ENCODE measurements around the gene PITRM1. TPM values are rescaled to one million over a fixed set of nuclear protein-coding genes. Genes with fewer than 3 reads are reported as not detected.

PITRM1 gene
- polyA plus RNA-seq, 1 donor (not counting 4 experiments of a cell fraction or from before 2014, with no cell fraction given) = 47.2 TPM

DNA sequence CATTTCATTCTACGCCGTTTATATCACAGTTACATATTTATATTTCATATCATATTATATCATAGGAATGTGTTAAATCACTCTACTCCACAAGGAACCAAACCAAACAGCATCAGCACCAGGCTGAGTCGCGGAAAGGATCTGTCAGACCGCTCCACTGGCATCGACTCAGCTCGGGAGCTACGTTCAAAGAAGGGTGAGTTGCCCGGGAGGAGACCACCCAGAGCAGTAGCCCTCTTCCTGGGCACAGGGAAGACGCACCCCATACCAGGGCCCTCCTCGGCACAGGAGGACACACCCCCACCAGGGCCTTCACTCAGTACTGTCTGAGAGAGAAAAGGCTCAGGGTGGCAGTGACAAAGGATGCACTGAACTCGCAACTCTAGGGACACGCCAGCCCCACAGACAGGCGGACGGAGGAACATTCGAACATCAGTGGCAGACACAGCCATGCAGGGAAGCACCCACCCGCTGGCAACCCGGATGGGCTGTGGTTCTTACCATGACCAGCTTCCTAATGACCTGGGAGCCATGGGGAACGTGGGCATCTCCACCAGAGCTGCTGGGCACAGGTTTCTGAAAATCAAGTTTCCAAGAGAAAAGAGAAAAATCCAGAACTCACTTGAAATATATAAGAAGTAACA lies 28.7 kb downstream of the PITRM1 start:
- Histone ChIP-seq H3K9me3 (ENCODE audit: control insufficient read depth, low read depth, low read length) (no peaks in the 10 kb centered on the region), H3K36me3 (ENCODE audit: control insufficient read depth in 2 of 2, extremely low read depth in 1 of 2, insufficient read depth in 2 of 2, low read length in 2 of 2) (peaks cover 51 to 61% of the 10 kb centered on the region in 2 experiments), H3K4me2 (ENCODE audit: control insufficient read depth, extremely low read depth, insufficient read depth, low read depth, low read length) (no peak overlapping the region), H3K4me3 (ENCODE audit: control insufficient read depth in 2 of 3, extremely low read depth in 1 of 3, insufficient read depth in 2 of 3, low read depth in 1 of 3, low read length in 3 of 3) (no peak overlapping the region), H2AFZ (ENCODE audit: control insufficient read depth, low read length) (no peak overlapping the region), H3K4me1 (ENCODE audit: control insufficient read depth, extremely low read depth, insufficient read depth, low read length) (no peaks in the 10 kb centered on the region), H3K27ac (ENCODE audit: control insufficient read depth, insufficient read depth, low read length) (no peak overlapping the region), H3K9ac (ENCODE audit: control insufficient read depth, extremely low read depth, insufficient read depth, low read length) (no peak overlapping the region), H3K79me2 (ENCODE audit: control insufficient read depth, insufficient read depth, low read length) (no peaks in the 10 kb centered on the region), H3K9me1 (ENCODE audit: control insufficient read depth, extremely low read depth, insufficient read depth, low read length) (no peaks in the 10 kb centered on the region), H4K20me1 (ENCODE audit: control insufficient read depth, extremely low read depth, insufficient read depth, low read length) (no peaks in the 10 kb centered on the region), H3K27me3 (ENCODE audit: control insufficient read depth, extremely low read depth, insufficient read depth, low read length) (no peaks in the 10 kb centered on the region)
- DNase-seq (ENCODE audit: low read depth, low spot score) (no peak), FAIRE-seq (no peak)
- dilution Hi-C loops (cut with MboI; ENCODE audit: extremely low pct_ligation_motif_present, low sequenced_read_pairs) = no loop called here
- no peak for TF ChIP-seq EZH2 (IDR thresholded peaks at IDR 0.05; ENCODE audit: low read length)
- TF ChIP-seq CTCF (optimal IDR thresholded peaks at IDR 0.05 in 1 of 3, IDR thresholded peaks at IDR 0.05 in 1 of 3, conservative IDR thresholded peaks at IDR 0.05 in 1 of 3; ENCODE audit: extremely low read depth in 1 of 3, insufficient read depth in 2 of 3, low read length in 3 of 3) = no peak

DNA sequence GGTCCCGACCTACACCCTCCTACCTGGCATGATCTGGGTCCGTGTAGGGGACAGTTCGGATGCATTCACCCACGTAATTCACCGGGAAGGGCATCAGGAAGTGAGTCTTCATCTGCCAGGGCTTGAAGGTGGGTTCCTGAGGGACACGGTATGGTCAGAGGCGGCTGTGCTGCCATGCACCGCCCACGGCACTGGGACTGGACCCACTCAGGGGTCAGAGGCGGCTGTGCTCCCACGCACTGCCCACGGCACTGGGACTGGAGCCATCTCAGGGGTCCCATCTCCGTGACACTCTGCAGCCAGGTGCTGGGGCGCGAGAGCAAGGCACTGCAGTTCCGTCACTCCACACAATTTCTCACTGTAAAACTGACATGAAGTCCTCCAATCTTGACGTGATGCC lies 29.2 kb downstream of the PITRM1 start:
- Histone ChIP-seq H2AFZ (ENCODE audit: control insufficient read depth, low read length) (no peak overlapping the region), H3K27ac (ENCODE audit: control insufficient read depth, insufficient read depth, low read length) (no peak overlapping the region), H3K36me3 (ENCODE audit: control insufficient read depth in 2 of 2, extremely low read depth in 1 of 2, insufficient read depth in 2 of 2, low read length in 2 of 2) (peaks cover 53 to 56% of the 10 kb centered on the region in 2 experiments), H3K9me3 (ENCODE audit: control insufficient read depth, low read depth, low read length) (no peaks in the 10 kb centered on the region), H3K4me3 (ENCODE audit: control insufficient read depth in 2 of 3, extremely low read depth in 1 of 3, insufficient read depth in 2 of 3, low read depth in 1 of 3, low read length in 3 of 3) (no peak overlapping the region), H3K79me2 (ENCODE audit: control insufficient read depth, insufficient read depth, low read length) (no peaks in the 10 kb centered on the region), H3K27me3 (ENCODE audit: control insufficient read depth, extremely low read depth, insufficient read depth, low read length) (no peaks in the 10 kb centered on the region), H3K4me2 (ENCODE audit: control insufficient read depth, extremely low read depth, insufficient read depth, low read depth, low read length) (no peak overlapping the region), H3K4me1 (ENCODE audit: control insufficient read depth, extremely low read depth, insufficient read depth, low read length) (no peaks in the 10 kb centered on the region), H3K9ac (ENCODE audit: control insufficient read depth, extremely low read depth, insufficient read depth, low read length) (no peak overlapping the region), H4K20me1 (ENCODE audit: control insufficient read depth, extremely low read depth, insufficient read depth, low read length) (no peaks in the 10 kb centered on the region), H3K9me1 (ENCODE audit: control insufficient read depth, extremely low read depth, insufficient read depth, low read length) (no peaks in the 10 kb centered on the region)
- no peak for TF ChIP-seq CTCF (optimal IDR thresholded peaks at IDR 0.05 in 1 of 3, IDR thresholded peaks at IDR 0.05 in 1 of 3, conservative IDR thresholded peaks at IDR 0.05 in 1 of 3; ENCODE audit: extremely low read depth in 1 of 3, insufficient read depth in 2 of 3, low read length in 3 of 3)
- no peak for TF ChIP-seq EZH2 (IDR thresholded peaks at IDR 0.05; ENCODE audit: low read length)
- dilution Hi-C loops (cut with MboI; ENCODE audit: extremely low pct_ligation_motif_present, low sequenced_read_pairs) = no loop called here
- no peak for DNase-seq (ENCODE audit: low read depth, low spot score)
- FAIRE-seq = no peak

Measured in keratinocyte (primary cell).